CD4-positive, alpha-beta memory T cell (primary cell): ENCODE results near the gene EHMT2. TPM values are rescaled to one million over a fixed set of nuclear protein-coding genes. Genes with fewer than 3 reads are reported as not detected.
"Not testable (repeated sequence)": the region's sequence is repeated elsewhere in the genome, so short reads cannot be mapped to it uniquely, and the experiment has no call there.

Experiments used
- CTCF ChIA-PET: fragments of 350-600 bp; sonication (Branson Sonifier 250); formaldehyde crosslinking; loops from one replicate; lab custom pipeline; 2021; ENCODE audit warnings: inconsistent platforms; ENCODE audit not compliant: partially characterized antibody; lab: Charles Lee
- POLR2A ChIA-PET: fragments of 350-600 bp; sonication (Branson Sonifier 250); formaldehyde crosslinking; loops from one replicate; lab custom pipeline; 2021; ENCODE audit not compliant: partially characterized antibody; lab: Charles Lee
- DNase-seq, 5 donors: peaks; one replicate each; pipeline versions ENCODE4 v3.0.0 to v3.0.0-alpha.2; 2020 to 2022; ENCODE audit warnings: mixed read lengths in 1 of 5
- H3K27ac ChIP-seq: one replicate; pipeline ENCODE4 v1.7.0; 2013; ENCODE audit warnings: low read depth, low read length
- H3K27me3 ChIP-seq: 2 replicates; pipeline ENCODE4 v1.7.0; 2013; ENCODE audit warnings: mild to moderate bottlenecking, low read length, moderate library complexity; ENCODE audit not compliant: insufficient read depth
- H3K36me3 ChIP-seq: 2 replicates; pipeline ENCODE4 v1.7.0; 2013; ENCODE audit warnings: mild to moderate bottlenecking, low read length, moderate library complexity; ENCODE audit not compliant: insufficient read depth
- H3K4me1 ChIP-seq: 2 replicates; pipeline ENCODE4 v1.7.0; 2013; ENCODE audit warnings: mild to moderate bottlenecking, low read length, moderate library complexity; ENCODE audit not compliant: insufficient read depth
- H3K4me3 ChIP-seq, 2 donors: one replicate each; pipeline ENCODE4 v1.7.0; 2013; ENCODE audit warnings: low read length in 2 of 2, mild to moderate bottlenecking in 1 of 2
- H3K9me3 ChIP-seq, 2 donors: one replicate each; pipeline ENCODE4 v1.7.0; 2013; ENCODE audit warnings: low read length in 2 of 2, control low read depth in 1 of 2; ENCODE audit not compliant: control insufficient read depth in 1 of 2
- H3K27ac Mint-ChIP-seq, 7 donors: one replicate each; pipeline ENCODE4 v1.8.0; 2020 to 2021; ENCODE audit warnings: mixed read lengths in 7 of 7, mild to moderate bottlenecking in 6 of 7, inconsistent platforms in 3 of 7, moderate library complexity in 3 of 7
- H3K27me3 Mint-ChIP-seq, 2 donors: one replicate each; pipeline ENCODE4 v1.8.0; 2020 to 2021; ENCODE audit warnings: mixed read lengths in 2 of 2
- H3K36me3 Mint-ChIP-seq, 2 donors: one replicate each; pipeline ENCODE4 v1.8.0; 2020 to 2021; ENCODE audit warnings: mixed read lengths in 2 of 2, inconsistent platforms in 1 of 2, mild to moderate bottlenecking in 1 of 2
- H3K4me1 Mint-ChIP-seq, 4 donors: one replicate each; pipeline ENCODE4 v1.8.0; 2020 to 2021; ENCODE audit warnings: mixed read lengths in 4 of 4, mild to moderate bottlenecking in 1 of 4
- H3K4me3 Mint-ChIP-seq, 8 donors: one replicate each; pipeline ENCODE4 v1.8.0; 2020 to 2021; ENCODE audit warnings: mixed read lengths in 8 of 8, mild to moderate bottlenecking in 7 of 8, moderate library complexity in 6 of 8, inconsistent platforms in 3 of 8
- H3K9me3 Mint-ChIP-seq, 8 donors: one replicate each; pipeline ENCODE4 v1.8.0; 2020 to 2021; ENCODE audit warnings: mixed read lengths in 8 of 8, mild to moderate bottlenecking in 5 of 8, inconsistent platforms in 3 of 8, moderate library complexity in 1 of 8
- intact Hi-C: fragments of 100-400 bp; cut with micrococcal nuclease; formaldehyde crosslinking; loops from one replicate; pipeline ENCODE4 v1.15.1; 2023
- polyA plus RNA-seq, 2 donors: library from polyadenylated mRNA; unstranded; fragments of 300-500 nt; fragmentation: Illumina TruSeq; gene quantifications; one replicate each; pipeline ENCODE4 v1.2.3, GENCODE V29; 2021
- total RNA-seq, 2 experiments: library from RNA; stranded (reverse); gene quantifications; one replicate each; pipeline ENCODE4 v1.2.3, GENCODE V29; 2021

EHMT2 gene
- total and polyA plus RNA-seq, 4 experiments from 2014 or later, result 24.1 to 82.1 (median 63.5) TPM

DNA sequence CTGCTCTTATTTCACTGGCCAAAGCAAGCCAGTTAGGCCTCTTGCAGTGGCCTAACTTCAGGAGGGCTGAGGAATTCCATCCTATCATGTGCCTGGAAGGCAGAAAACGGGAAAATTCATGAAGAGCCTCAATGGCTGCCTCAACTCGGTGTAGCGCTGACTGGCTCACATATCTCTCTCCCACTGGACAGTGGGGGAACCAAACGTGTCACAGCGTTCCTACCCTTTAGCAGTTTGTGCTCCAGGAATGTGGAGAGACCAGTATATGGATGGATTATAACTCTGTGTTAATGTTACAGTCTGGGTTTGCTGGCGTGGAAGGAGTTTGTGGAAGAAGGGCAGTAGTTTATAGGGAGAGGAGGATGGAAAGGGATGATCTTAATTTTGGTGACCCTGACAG is 18.3 kb upstream of the EHMT2 start:
- no peak overlapping the region for H3K27ac ChIP-seq
- H3K4me3 ChIP-seq, result no peak overlapping the region
- Mint-ChIP-seq H3K4me3 (no peak overlapping the region), H3K36me3 (no peaks in the 10 kb centered on the region), H3K27me3 (peaks cover 6 to 10% of the 10 kb centered on the region in 2 donors), H3K9me3 (peaks cover 0 to 2% (median 0%) of the 10 kb centered on the region in 8 donors), H3K4me1 (peaks cover 0 to 1% (median 0%) of the 10 kb centered on the region in 4 donors), H3K27ac (no peak overlapping the region)
- DNase-seq, result no peak
- intact Hi-C loops, result no loop called here
- no peaks in the 10 kb centered on the region for H3K4me1 ChIP-seq
- CTCF ChIA-PET, result interaction anchor here (1.1 kb wide), 1 partner anchor 25 kb away, joined by 3 read pairs; no protein-coding TSS in a partner anchor
- no peaks in the 10 kb centered on the region for H3K27me3 ChIP-seq
- POLR2A ChIA-PET, result no interaction called here
- no peaks in the 10 kb centered on the region for H3K9me3 ChIP-seq
- no peaks in the 10 kb centered on the region for H3K36me3 ChIP-seq

DNA sequence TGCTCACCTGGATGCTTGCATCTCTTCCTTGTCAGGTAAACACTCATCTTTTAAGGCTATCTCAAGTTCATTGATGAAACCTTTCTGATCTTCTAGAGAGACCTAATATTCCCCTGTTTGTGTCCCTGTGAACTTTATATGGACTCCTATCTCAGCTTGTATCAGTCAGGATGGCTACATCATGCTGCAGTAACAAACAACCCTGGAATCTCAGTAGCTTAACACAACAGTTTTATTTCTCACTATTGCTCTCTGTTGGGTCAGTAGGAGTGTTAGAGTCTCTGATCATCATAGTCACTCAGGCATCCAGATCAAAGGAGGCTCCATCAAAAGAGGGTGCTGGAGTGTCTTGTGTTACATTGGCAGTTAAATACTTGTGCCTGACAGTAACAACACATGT is 17.9 kb upstream of the EHMT2 start:
- intact Hi-C loops, result no loop called here
- DNase-seq, result no peak
- Histone ChIP-seq H3K9me3 (no peaks in the 10 kb centered on the region), H3K27me3 (no peaks in the 10 kb centered on the region), H3K4me3 (no peak overlapping the region), H3K27ac (no peak overlapping the region), H3K36me3 (no peaks in the 10 kb centered on the region), H3K4me1 (no peaks in the 10 kb centered on the region)
- Mint-ChIP-seq H3K36me3 (no peaks in the 10 kb centered on the region), H3K4me1 (peaks cover 0 to 1% (median 0%) of the 10 kb centered on the region in 4 donors), H3K9me3 (peaks cover 0 to 2% (median 0%) of the 10 kb centered on the region in 8 donors), H3K4me3 (no peak overlapping the region), H3K27me3 (peaks cover 6 to 10% of the 10 kb centered on the region in 2 donors), H3K27ac (no peak overlapping the region)
- POLR2A ChIA-PET, result no interaction called here
- CTCF ChIA-PET, result interaction anchor here (1.1 kb wide), 1 partner anchor 25 kb away, joined by 3 read pairs; no protein-coding TSS in a partner anchor

DNA sequence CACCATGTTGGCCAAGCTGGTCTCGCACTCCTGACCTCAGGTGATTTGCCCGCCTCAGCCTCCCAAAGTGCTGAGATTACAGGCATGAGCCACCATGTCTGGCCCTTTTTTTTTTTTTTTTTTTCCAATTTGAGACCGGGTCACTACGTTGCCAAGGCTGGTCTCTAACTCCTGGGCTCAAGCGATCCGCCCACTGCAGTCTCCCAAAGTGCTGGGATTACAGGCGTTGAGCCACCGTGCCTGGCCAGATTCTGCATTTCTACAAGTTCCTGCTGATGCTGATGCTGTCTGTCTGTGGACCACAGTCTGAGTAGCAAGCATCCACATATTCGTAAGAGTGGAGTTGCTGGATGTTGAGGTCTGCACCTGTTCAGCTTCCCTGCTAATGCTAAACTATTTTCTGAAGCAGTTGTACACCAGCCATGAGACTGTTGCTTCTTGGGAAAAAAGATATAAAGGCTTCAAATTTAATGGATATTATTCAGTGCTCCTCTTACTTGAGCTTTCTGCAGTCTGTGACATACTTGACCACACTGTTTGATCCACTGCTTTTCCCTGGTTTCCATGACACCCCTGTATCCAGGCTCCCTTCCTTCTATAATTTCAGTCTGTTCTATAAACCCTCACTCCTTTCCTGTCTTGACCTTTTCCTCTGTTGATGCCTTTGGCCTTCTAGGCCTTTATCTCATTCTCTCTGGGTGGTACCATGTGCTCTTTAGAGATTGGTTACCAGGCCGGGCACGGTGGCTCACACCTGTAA is 14.5 kb upstream of the EHMT2 start:
- H3K9me3 Mint-ChIP-seq, result peaks cover 0 to 2% (median 0%) of the 10 kb centered on the region in 8 donors
- H3K36me3 ChIP-seq, result no peaks in the 10 kb centered on the region
- H3K36me3 Mint-ChIP-seq, result no peaks in the 10 kb centered on the region
- intact Hi-C loops, result no loop called here
- H3K27me3 ChIP-seq, result no peaks in the 10 kb centered on the region
- no peak for DNase-seq
- no peak overlapping the region for H3K4me3 Mint-ChIP-seq
- H3K4me3 ChIP-seq, result no peak overlapping the region
- ChIA-PET POLR2A (no interaction called here), CTCF (no interaction called here)
- H3K9me3 ChIP-seq, result no peaks in the 10 kb centered on the region
- H3K4me1 ChIP-seq, result no peaks in the 10 kb centered on the region
- peaks cover 6 to 14% of the 10 kb centered on the region in 2 donors for H3K27me3 Mint-ChIP-seq
- no peak overlapping the region for H3K27ac ChIP-seq
- peaks cover 0 to 1% (median 0%) of the 10 kb centered on the region in 4 donors for H3K4me1 Mint-ChIP-seq
- H3K27ac Mint-ChIP-seq, result no peak overlapping the region

DNA sequence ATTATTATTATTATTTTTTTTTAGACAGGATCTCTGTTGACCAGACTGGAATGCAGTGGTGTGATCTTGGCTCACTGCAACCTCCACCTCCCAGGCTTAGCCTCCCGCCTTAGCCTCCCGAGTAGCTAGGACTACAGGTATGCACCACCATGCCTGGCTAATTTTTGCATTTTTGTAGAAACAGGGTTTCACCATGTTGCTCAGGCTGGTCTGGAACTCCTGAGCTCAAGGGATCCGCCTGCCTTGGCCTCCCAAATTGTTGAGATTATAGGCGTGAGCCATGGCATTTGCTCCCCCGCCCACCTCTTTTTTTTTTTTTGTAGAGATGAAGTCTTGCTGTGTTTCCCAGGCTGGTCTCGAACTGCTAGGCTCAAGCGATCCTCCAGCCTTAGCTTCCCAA is 11.8 kb upstream of the EHMT2 start:
- H3K4me3 ChIP-seq, H3K27me3 ChIP-seq, H3K4me1 ChIP-seq, H3K9me3 Mint-ChIP-seq, H3K27ac Mint-ChIP-seq, H3K9me3 ChIP-seq, POLR2A ChIA-PET, DNase-seq, CTCF ChIA-PET, H3K36me3 Mint-ChIP-seq, H3K27ac ChIP-seq, H3K4me1 Mint-ChIP-seq, intact Hi-C loops, H3K36me3 ChIP-seq, H3K4me3 Mint-ChIP-seq: not testable (repeated sequence)
- peaks cover 0 to 11% of the 10 kb centered on the region in 2 donors for H3K27me3 Mint-ChIP-seq

DNA sequence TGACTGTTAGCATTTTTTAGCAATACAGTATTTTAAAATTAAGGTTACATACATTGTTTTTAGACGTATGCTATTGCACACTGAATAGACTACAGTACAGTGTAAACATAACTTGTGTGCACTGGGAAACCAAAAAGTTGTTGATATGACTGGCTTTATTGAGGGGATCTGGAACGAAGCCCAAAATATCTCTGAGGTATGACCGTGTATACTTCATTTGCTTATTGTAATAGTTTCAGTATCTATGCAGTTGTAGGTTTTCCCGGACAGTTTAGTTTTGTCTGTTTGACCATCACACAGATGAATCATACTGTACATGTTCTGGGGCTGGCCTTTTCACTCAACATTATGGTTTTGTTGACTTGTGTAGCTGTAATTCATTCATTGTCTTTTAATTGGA is 11.3 kb upstream of the EHMT2 start:
- no peaks in the 10 kb centered on the region for H3K36me3 ChIP-seq
- peaks cover 0 to 2% (median 0%) of the 10 kb centered on the region in 8 donors for H3K9me3 Mint-ChIP-seq
- no peaks in the 10 kb centered on the region for H3K9me3 ChIP-seq
- peaks cover 0 to 11% of the 10 kb centered on the region in 2 donors for H3K27me3 Mint-ChIP-seq
- no peaks in the 10 kb centered on the region for H3K27me3 ChIP-seq
- H3K4me1 ChIP-seq, result no peaks in the 10 kb centered on the region
- H3K4me3 ChIP-seq, result no peak overlapping the region
- DNase-seq, result no peak
- H3K4me3 Mint-ChIP-seq, result no peak overlapping the region
- POLR2A ChIA-PET, result interaction anchor here (1.0 kb wide), 1 partner anchor 10 kb away, joined by 3 read pairs; no protein-coding TSS in a partner anchor
- no peaks in the 10 kb centered on the region for H3K36me3 Mint-ChIP-seq
- H3K27ac Mint-ChIP-seq, result no peak overlapping the region
- no peak overlapping the region for H3K27ac ChIP-seq
- no peaks in the 10 kb centered on the region for H3K4me1 Mint-ChIP-seq
- CTCF ChIA-PET, result no interaction called here
- intact Hi-C loops, result no loop called here

DNA sequence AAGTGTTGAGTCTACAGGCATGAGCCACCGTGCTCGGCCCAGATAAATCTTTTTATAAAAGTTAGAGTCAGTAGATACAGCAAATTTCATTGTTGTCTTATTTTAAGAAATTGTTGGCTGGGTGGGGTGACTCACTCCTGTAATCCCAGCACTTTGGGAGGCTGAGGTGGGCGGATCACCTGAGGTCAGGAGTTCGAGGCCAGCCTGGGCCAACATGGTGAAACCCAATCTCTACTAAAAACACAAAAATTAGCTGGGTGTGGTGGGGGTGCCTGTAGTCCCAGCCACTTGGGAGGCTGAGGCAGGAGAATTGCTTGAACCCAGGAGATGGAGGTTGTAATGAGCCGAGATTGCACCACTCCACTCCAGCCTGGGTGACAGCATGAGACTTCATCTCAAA is 10.8 kb upstream of the EHMT2 start:
- H3K4me1 ChIP-seq, H3K36me3 Mint-ChIP-seq, DNase-seq, H3K4me3 Mint-ChIP-seq, H3K27me3 ChIP-seq, CTCF ChIA-PET, H3K27ac ChIP-seq, H3K4me3 ChIP-seq, intact Hi-C loops, H3K9me3 ChIP-seq, H3K27ac Mint-ChIP-seq, H3K9me3 Mint-ChIP-seq, H3K4me1 Mint-ChIP-seq, H3K36me3 ChIP-seq: not testable (repeated sequence)
- H3K27me3 Mint-ChIP-seq, result peaks cover 0 to 11% of the 10 kb centered on the region in 2 donors
- POLR2A ChIA-PET, result interaction anchor here (1.0 kb wide), 1 partner anchor 10 kb away, joined by 3 read pairs; no protein-coding TSS in a partner anchor

DNA sequence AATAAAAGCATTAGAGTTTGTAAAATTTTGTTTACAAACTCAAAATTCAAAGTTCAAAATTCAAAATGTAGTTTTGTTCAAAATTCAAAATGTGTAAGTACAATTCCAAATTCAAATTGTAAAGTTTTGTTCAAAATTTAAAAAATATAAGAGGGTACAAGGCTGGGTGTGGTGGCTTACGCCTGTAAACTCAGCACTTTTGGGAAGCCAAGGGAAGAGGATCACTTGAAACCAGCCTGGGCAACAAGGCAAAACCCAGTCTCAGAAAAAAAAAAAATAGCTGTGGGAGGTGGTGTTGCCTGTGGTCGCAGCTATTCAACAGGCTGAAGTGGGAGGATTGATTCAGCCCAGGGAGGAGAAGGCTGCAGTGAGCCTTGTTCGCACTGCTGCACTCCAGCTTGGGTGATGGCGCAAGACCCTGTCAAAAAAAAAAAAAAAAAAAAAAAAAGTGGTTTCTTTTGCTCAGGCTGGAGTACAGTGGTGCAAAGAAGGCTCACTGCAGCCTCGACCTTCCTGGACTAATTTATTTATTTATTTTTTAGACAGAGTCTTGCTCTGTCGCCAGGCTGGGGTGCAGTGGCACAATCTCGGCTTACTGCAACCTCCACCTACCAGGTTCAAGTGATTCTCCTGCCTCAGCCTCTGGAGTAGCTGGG is 9.8 kb upstream of the EHMT2 start:
- no peak for DNase-seq
- H3K27ac Mint-ChIP-seq, result no peak overlapping the region
- no peaks in the 10 kb centered on the region for H3K36me3 Mint-ChIP-seq
- ChIA-PET CTCF (interaction anchor here (0.7 kb wide), 1 partner anchor 1444 kb away, joined by 4 read pairs; no protein-coding TSS in a partner anchor), POLR2A (interaction anchor here (0.7 kb wide), 1 partner anchor 12 kb away, joined by 3 read pairs; no protein-coding TSS in a partner anchor)
- H3K27ac ChIP-seq, result no peak overlapping the region
- peaks cover 0 to 10% of the 10 kb centered on the region in 2 donors for H3K27me3 Mint-ChIP-seq
- intact Hi-C loops, result no loop called here
- H3K36me3 ChIP-seq, result no peaks in the 10 kb centered on the region
- no peak overlapping the region for H3K4me3 ChIP-seq
- no peaks in the 10 kb centered on the region for H3K9me3 ChIP-seq
- no peak overlapping the region for H3K4me3 Mint-ChIP-seq
- H3K4me1 Mint-ChIP-seq, result peaks cover 7 to 10% (median 8%) of the 10 kb centered on the region in 4 donors
- H3K9me3 Mint-ChIP-seq, result peaks cover 0 to under 1% (median 0%) of the 10 kb centered on the region in 8 donors
- no peaks in the 10 kb centered on the region for H3K27me3 ChIP-seq
- peaks cover 7% of the 10 kb centered on the region for H3K4me1 ChIP-seq
